GM12891 (cell line): ENCODE measurements around the gene CXCR3.

Source experiments
- PAX5 ChIP-seq: IDR thresholded peaks from 2 replicates; pipeline ENCODE4 v1.6.1; 2011; ENCODE audit warnings: low read length, moderate library complexity, mild to moderate bottlenecking; ENCODE audit not compliant: insufficient read depth, severe bottlenecking
- POLR2A ChIP-seq: IDR thresholded peaks from 2 replicates; pipeline ENCODE4 v1.6.1; 2011; ENCODE audit warnings: low read depth, low read length, control low read depth
- POLR2AphosphoS5 ChIP-seq: IDR thresholded peaks from 2 replicates; pipeline ENCODE4 v1.6.1; 2011; ENCODE audit warnings: low read depth, low read length, control low read depth
- POU2F2 ChIP-seq: IDR thresholded peaks from 2 replicates; pipeline ENCODE4 v1.6.1; 2011; ENCODE audit warnings: low read depth, mild to moderate bottlenecking, control low read depth, low read length, moderate library complexity
- SPI1 ChIP-seq: IDR thresholded peaks from 2 replicates; pipeline ENCODE4 v1.6.1; 2011; ENCODE audit warnings: low read depth, low read length, control low read depth
- TAF1 ChIP-seq: IDR thresholded peaks from 2 replicates; pipeline ENCODE4 v1.6.1; 2011; ENCODE audit warnings: low read depth, low read length, control low read depth

DNA sequence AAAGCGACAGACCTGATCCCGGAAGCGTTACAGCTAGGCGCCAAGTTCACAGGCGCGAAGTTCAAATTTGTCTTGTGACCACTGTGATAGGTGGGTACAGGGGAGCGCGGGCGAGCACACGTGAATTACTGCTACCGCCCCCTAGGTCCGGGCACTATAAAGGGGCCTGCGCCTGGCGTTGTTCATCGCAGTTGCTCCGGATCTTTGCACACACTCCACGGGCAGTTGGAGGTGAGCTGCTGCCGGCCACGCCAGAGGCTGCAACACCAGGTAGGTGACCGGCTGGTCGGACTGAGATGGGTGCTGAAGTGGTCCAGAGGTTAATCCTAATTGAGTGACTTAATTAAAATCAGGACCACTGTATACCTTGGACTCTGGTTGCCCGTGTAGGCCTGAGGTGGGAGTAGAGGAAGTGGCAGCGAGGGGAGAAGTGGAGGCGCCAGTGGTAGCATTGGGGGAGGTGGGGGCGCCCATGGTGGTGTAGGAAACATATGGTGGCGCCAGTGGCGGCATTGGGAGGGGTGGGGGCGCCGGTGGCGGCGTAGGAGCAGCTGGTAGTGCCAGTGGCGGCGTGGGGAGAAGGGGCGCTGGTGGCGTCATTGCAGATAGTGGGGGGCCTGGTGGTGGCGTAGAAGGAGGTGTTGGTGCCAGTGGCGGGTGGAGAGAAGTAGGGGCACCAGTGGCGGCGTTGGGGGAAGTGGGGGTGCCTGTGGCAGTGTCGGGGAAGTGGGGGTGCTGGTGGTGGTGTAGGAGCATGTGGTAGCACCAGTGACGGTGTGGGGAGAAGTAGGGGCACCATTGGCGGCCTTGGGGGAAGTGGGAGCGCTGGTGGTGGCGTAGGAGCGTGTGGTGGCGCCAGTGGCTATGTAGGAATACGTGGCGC, 39.8 kb downstream of the CXCR3 start, which contains the start of gene GCNA:
- TF ChIP-seq POLR2AphosphoS5, result no peak
- TF ChIP-seq TAF1, result no peak
- no peak for TF ChIP-seq POLR2A
- TF ChIP-seq SPI1, result no peak
- TF ChIP-seq POU2F2, result no peak
- no peak for TF ChIP-seq PAX5
